IMR-90 (cell line): ENCODE data around the gene CCDC13. TPM values are rescaled to one million over a fixed set of nuclear protein-coding genes. Genes with fewer than 3 reads are reported as not detected.

Source experiments
- ATAC-seq: fragments of 200-7000 bp; cut with Tn5 transposase; 2 replicates; pipeline ENCODE4 v1.9.1; 2020; ENCODE audit warnings: low read depth, mild to moderate bottlenecking, moderate library complexity
- BruUV-seq: library from RNA; stranded (reverse); fragments of 400-500 nt; replicated peaks from 2 replicates; lab custom pipeline; 2021; lab: Mats Ljungman, UMichigan
- CTCF ChIA-PET: fragments of 300-600 bp; formaldehyde crosslinking; extraction: SDS; loops from one replicate; lab custom pipeline; 2021; ENCODE audit warnings: antibody characterized with exemption; lab: Yijun Ruan, JAX
- POLR2A ChIA-PET: fragments of 300-600 bp; sonication (Branson Sonifier 250); formaldehyde crosslinking; loops from one replicate; lab custom pipeline; 2022; ENCODE audit warnings: antibody characterized with exemption; ENCODE audit not compliant: unreplicated experiment; lab: Charles Lee
- DNase-seq: peaks from one replicate; pipeline ENCODE4 v3.0.0; 2013
- H2AFZ ChIP-seq: replicated peaks from 2 replicates; pipeline ENCODE3; 2013; ENCODE audit warnings: low read length, mild to moderate bottlenecking; ENCODE audit not compliant: poor library complexity
- H2AK5ac ChIP-seq: 2 replicates; pipeline ENCODE4 v1.6.1; 2013; ENCODE audit warnings: low read depth, low read length, inconsistent platforms
- H2AK9ac ChIP-seq: replicated peaks from 2 replicates; pipeline ENCODE3; 2013; ENCODE audit warnings: mild to moderate bottlenecking, low read depth, low read length, moderate library complexity; ENCODE audit not compliant: poor library complexity
- H2BK120ac ChIP-seq: 2 replicates; pipeline ENCODE4 v1.6.1; 2013; ENCODE audit warnings: low read depth, low read length, inconsistent platforms
- H2BK15ac ChIP-seq: 3 replicates; pipeline ENCODE4 v1.6.1; 2013; ENCODE audit warnings: low read depth, low read length, inconsistent platforms
- H2BK20ac ChIP-seq: 2 replicates; pipeline ENCODE4 v1.6.1; 2013; ENCODE audit warnings: low read depth, mild to moderate bottlenecking, inconsistent platforms, low read length, moderate library complexity
- H2BK5ac ChIP-seq: 2 replicates; pipeline ENCODE4 v1.6.1; 2013; ENCODE audit warnings: mild to moderate bottlenecking, low read depth, low read length, inconsistent platforms; ENCODE audit not compliant: poor library complexity, severe bottlenecking
- H3K14ac ChIP-seq: replicated peaks from 2 replicates; pipeline ENCODE4 v1.6.1; 2013; ENCODE audit warnings: low read depth, low read length, inconsistent platforms
- H3K18ac ChIP-seq: 2 replicates; pipeline ENCODE4 v1.6.1; 2013; ENCODE audit warnings: low read depth, low read length, control low read depth
- H3K23ac ChIP-seq: 2 replicates; pipeline ENCODE4 v1.6.1; 2013; ENCODE audit warnings: low read depth, low read length, inconsistent platforms
- H3K27ac ChIP-seq: 2 replicates; pipeline ENCODE4 v1.5.1; 2013; ENCODE audit warnings: mild to moderate bottlenecking, control low read depth, low read length; ENCODE audit not compliant: insufficient read depth
- H3K27me3 ChIP-seq: 2 replicates; pipeline ENCODE4 v1.6.1; 2013; ENCODE audit warnings: low read length; ENCODE audit not compliant: control insufficient read depth, insufficient read depth
- H3K36me3 ChIP-seq: 2 replicates; pipeline ENCODE4 v1.6.1; 2013; ENCODE audit warnings: low read length, mixed read lengths; ENCODE audit not compliant: control insufficient read depth, insufficient read depth
- H3K4ac ChIP-seq: 2 replicates; pipeline ENCODE4 v1.6.1; 2013; ENCODE audit warnings: low read depth, low read length, inconsistent platforms
- H3K4me1 ChIP-seq: 2 replicates; pipeline ENCODE4 v1.6.1; 2013; ENCODE audit warnings: low read length, mixed read lengths; ENCODE audit not compliant: control insufficient read depth, insufficient read depth
- H3K4me2 ChIP-seq: 2 replicates; pipeline ENCODE4 v1.6.1; 2013; ENCODE audit warnings: low read depth, mild to moderate bottlenecking, control low read depth, low read length, moderate library complexity
- H3K4me3 ChIP-seq: 2 replicates; pipeline ENCODE4 v1.5.1; 2013; ENCODE audit warnings: low read depth, mild to moderate bottlenecking, control low read depth, low read length, moderate library complexity; ENCODE audit not compliant: insufficient read depth
- H3K56ac ChIP-seq: 2 replicates; pipeline ENCODE4 v1.6.1; 2013; ENCODE audit warnings: low read length, inconsistent platforms; ENCODE audit not compliant: insufficient read depth; ENCODE audit errors: extremely low read depth
- H3K79me1 ChIP-seq, 2 experiments: 2 replicates each; pipeline ENCODE4 v1.6.1; 2013; ENCODE audit warnings: low read length in 2 of 2, inconsistent platforms in 1 of 2, low read depth in 1 of 2
- H3K9ac ChIP-seq: 2 replicates; pipeline ENCODE4 v1.6.1; 2013; ENCODE audit warnings: low read depth, low read length, control low read depth
- H3K9me1 ChIP-seq: 2 replicates; pipeline ENCODE4 v1.6.1; 2013; ENCODE audit warnings: low read length, inconsistent platforms; ENCODE audit not compliant: insufficient read depth
- H3K9me3 ChIP-seq: 2 replicates; pipeline ENCODE4 v1.6.1; 2013; ENCODE audit warnings: low read length; ENCODE audit not compliant: control insufficient read depth, insufficient read depth
- H4K20me1 ChIP-seq: 2 replicates; pipeline ENCODE4 v1.6.1; 2013; ENCODE audit warnings: low read length, inconsistent platforms; ENCODE audit not compliant: insufficient read depth
- H4K5ac ChIP-seq: 2 replicates; pipeline ENCODE4 v1.6.1; 2013; ENCODE audit warnings: mild to moderate bottlenecking, low read depth, low read length, control low read depth
- H4K8ac ChIP-seq, 2 experiments: 2 replicates each; pipeline ENCODE4 v1.6.1; 2013; ENCODE audit warnings: low read depth in 2 of 2, low read length in 2 of 2, control low read depth in 1 of 2, inconsistent platforms in 1 of 2
- H4K91ac ChIP-seq: 2 replicates; pipeline ENCODE4 v1.6.1; 2013; ENCODE audit warnings: low read depth, low read length, inconsistent platforms; ENCODE audit not compliant: insufficient read depth
- BHLHE40 ChIP-seq: fragments of 150-350 bp; IDR thresholded peaks from 2 replicates; pipeline ENCODE4 v1.6.1; 2016; ENCODE audit warnings: mild to moderate bottlenecking, low read depth, low read length
- CEBPB ChIP-seq: IDR thresholded peaks from 2 replicates; pipeline ENCODE4 v1.6.1; 2012; ENCODE audit warnings: low read depth, low read length, improper control_type of control experiment
- CTCF ChIP-seq: conservative IDR thresholded peaks from 2 replicates; pipeline ENCODE4 v1.5.1; 2012; ENCODE audit warnings: mild to moderate bottlenecking, low read depth, low read length, improper control_type of control experiment
- FOS ChIP-seq: fragments of 150-350 bp; IDR thresholded peaks from 2 replicates; pipeline ENCODE4 v1.6.1; 2016; ENCODE audit warnings: low read depth, low read length
- MAFK ChIP-seq: IDR thresholded peaks from 2 replicates; pipeline ENCODE4 v1.6.1; 2012; ENCODE audit warnings: low read depth, low read length, improper control_type of control experiment
- MAZ ChIP-seq: IDR thresholded peaks from 2 replicates; pipeline ENCODE4 v1.6.1; 2012; ENCODE audit warnings: low read depth, mild to moderate bottlenecking, low read length, improper control_type of control experiment, moderate library complexity, borderline replicate concordance
- NFE2L2 ChIP-seq: fragments of 150-350 bp; IDR thresholded peaks from 2 replicates; pipeline ENCODE4 v1.6.1; 2016; ENCODE audit warnings: low read depth, mild to moderate bottlenecking, low read length
- RAD21 ChIP-seq: IDR thresholded peaks from 2 replicates; pipeline ENCODE4 v1.6.1; 2012; ENCODE audit warnings: low read length, improper control_type of control experiment
- RCOR1 ChIP-seq: IDR thresholded peaks from 2 replicates; pipeline ENCODE4 v1.6.1; 2012; ENCODE audit warnings: mild to moderate bottlenecking, low read length, improper control_type of control experiment; ENCODE audit not compliant: insufficient replicate concordance
- RFX5 ChIP-seq: IDR thresholded peaks from 2 replicates; pipeline ENCODE4 v1.8.0; 2012; ENCODE audit warnings: low read depth, mild to moderate bottlenecking, low read length, moderate library complexity
- WGBS, 2 experiments: methylation state at CpG; one replicate each; pipeline versions ENCODE4 v1.1.5 to v1.1.7; 2013; ENCODE audit warnings: missing lambda C conversion rate in 2 of 2; ENCODE audit not compliant: insufficient read length in 1 of 2; ENCODE audit errors: extremely low coverage in 2 of 2; 5-methylcytosine and 5-hydroxymethylcytosine counted together
- dilution Hi-C: fragments of 300-500 bp; cut with HindIII; formaldehyde crosslinking; loops from one replicate; pipeline ENCODE4 v1.14.3; 2018; ENCODE audit warnings: low sequenced_read_pairs; ENCODE audit not compliant: unreplicated experiment
- in situ Hi-C: fragments of 300-500 bp; cut with MboI; formaldehyde crosslinking; loops from 3 replicates; pipeline ENCODE4 v1.14.3; 2019; ENCODE audit warnings: low sequenced_read_pairs, inconsistent platforms, mixed read lengths
- intact Hi-C: fragments of 100-400 bp; cut with micrococcal nuclease; formaldehyde crosslinking; loops from 2 replicates; pipeline ENCODE4 v1.10.0; 2022
- polyA plus RNA-seq, 3 experiments: library from polyadenylated mRNA; depleted of rRNA; stranded (reverse); fragments of >200 nt; gene quantifications; 2 replicates each; pipeline ENCODE4 v1.2.3, GENCODE V29; 2012; ENCODE audit warnings: low replicate concordance in 1 of 3
- total RNA-seq: library from RNA; depleted of rRNA; stranded (reverse); fragments of >200 nt; gene quantifications from 2 replicates; pipeline ENCODE4 v1.2.3, GENCODE V29; 2012
- TF ChIP-seq, protein P1 (sequence below): fragments of 150-350 bp; IDR thresholded peaks from 2 replicates; pipeline ENCODE4 v1.6.1; 2016; ENCODE audit warnings: low read depth, mild to moderate bottlenecking, low read length, moderate library complexity, borderline replicate concordance
- TF ChIP-seq, protein P2 (sequence below): fragments of 150-350 bp; IDR thresholded peaks from 2 replicates; pipeline ENCODE4 v1.6.1; 2017; ENCODE audit warnings: mild to moderate bottlenecking, antibody characterized with exemption, low read length, low read depth

The CCDC13 gene
- total and polyA plus RNA-seq, 2 of the 4 experiments (the other 2 are of a cell fraction), result 0.18 to 0.19 TPM

GRCh38 chr3:42730294-42730693 is 42.8 kb downstream of the CCDC13 start:
- Histone ChIP-seq H4K20me1 (no peaks in the 10 kb centered on the region), H4K91ac (no peak overlapping the region), H3K9me1 (no peaks in the 10 kb centered on the region), H2AFZ (no peak overlapping the region), H3K9ac (no peak overlapping the region), H3K18ac (no peak overlapping the region), H2AK5ac (no peak overlapping the region), H3K36me3 (no peaks in the 10 kb centered on the region), H2BK5ac (no peak overlapping the region), H3K27me3 (peaks cover 43% of the 10 kb centered on the region), H3K4me2 (no peak overlapping the region), H3K27ac (no peak overlapping the region), H3K79me1 (no peaks in the 10 kb centered on the region), H4K8ac (no peak overlapping the region), H3K4me1 (no peaks in the 10 kb centered on the region), H2BK20ac (no peak overlapping the region), H3K9me3 (peaks cover 7% of the 10 kb centered on the region), H4K5ac (no peak overlapping the region), H3K4ac (no peak overlapping the region), H3K4me3 (no peak overlapping the region), H2BK15ac (no peak overlapping the region), H3K14ac (no peak overlapping the region), H3K23ac (no peak overlapping the region), H2BK120ac (no peak overlapping the region), H3K56ac (no peak overlapping the region), H2AK9ac (no peak overlapping the region)
- TF ChIP-seq, protein P1, sequence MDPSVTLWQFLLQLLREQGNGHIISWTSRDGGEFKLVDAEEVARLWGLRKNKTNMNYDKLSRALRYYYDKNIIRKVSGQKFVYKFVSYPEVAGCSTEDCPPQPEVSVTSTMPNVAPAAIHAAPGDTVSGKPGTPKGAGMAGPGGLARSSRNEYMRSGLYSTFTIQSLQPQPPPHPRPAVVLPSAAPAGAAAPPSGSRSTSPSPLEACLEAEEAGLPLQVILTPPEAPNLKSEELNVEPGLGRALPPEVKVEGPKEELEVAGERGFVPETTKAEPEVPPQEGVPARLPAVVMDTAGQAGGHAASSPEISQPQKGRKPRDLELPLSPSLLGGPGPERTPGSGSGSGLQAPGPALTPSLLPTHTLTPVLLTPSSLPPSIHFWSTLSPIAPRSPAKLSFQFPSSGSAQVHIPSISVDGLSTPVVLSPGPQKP, result no peak
- TF ChIP-seq, protein P2, sequence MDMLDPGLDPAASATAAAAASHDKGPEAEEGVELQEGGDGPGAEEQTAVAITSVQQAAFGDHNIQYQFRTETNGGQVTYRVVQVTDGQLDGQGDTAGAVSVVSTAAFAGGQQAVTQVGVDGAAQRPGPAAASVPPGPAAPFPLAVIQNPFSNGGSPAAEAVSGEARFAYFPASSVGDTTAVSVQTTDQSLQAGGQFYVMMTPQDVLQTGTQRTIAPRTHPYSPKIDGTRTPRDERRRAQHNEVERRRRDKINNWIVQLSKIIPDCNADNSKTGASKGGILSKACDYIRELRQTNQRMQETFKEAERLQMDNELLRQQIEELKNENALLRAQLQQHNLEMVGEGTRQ, result no peak
- TF ChIP-seq MAZ, result no peak
- TF ChIP-seq CTCF, result no peak
- TF ChIP-seq CEBPB, result no peak
- no peak for TF ChIP-seq FOS
- no peak for TF ChIP-seq MAFK
- TF ChIP-seq BHLHE40, result no peak
- no peak for TF ChIP-seq RFX5
- TF ChIP-seq NFE2L2, result no peak
- TF ChIP-seq RCOR1, result no peak
- TF ChIP-seq RAD21, result no peak
- no TSS peak for BruUV-seq
- WGBS, 2 experiments, result 83% methylated on average over 1 of the region's 11 CpGs; no CpG with 5 or more reads in 1 of the 2 experiments
- intact Hi-C loops, result no loop called here
- in situ Hi-C loops, result no loop called here
- ATAC-seq (no peak), DNase-seq (no peak)
- CTCF ChIA-PET, result no interaction called here
- POLR2A ChIA-PET, result no interaction called here
- dilution Hi-C loops, result no loop called here
